Measurements from ENCODE around the gene SALL1.

DNA sequence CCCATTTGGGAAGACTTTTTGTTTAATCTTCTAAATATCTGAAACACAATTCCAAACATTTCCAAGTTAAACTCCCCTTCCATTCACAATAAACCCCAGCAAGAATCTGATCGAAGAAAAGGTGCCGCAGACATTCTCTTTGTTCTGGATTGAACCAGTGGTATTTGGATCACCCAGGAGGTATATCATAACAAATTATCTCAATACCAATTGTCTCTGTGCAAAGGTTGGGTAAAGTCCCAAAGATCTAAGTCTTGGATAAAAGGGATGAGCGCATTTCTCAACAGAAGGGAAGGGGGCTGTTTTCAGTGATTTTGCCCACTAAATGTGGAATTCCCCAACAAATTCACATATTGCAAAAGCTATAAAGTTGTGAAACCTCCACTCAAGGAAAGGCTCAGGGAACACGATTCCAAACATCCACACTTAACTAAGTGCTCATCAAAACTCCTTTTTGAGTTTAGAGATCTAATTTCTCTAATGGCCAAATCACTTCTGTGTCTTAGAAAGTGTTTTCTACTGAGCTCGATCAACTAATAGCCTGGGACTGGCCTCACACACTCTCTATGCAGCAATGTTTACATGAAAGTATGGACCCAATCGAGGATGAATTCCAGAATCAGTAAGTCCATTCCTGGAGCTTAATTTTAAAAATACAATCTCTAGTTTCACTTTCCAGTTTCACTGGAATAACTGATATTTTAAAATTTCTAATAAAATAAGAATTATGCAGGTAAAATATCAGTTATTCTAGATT is 30.9 kb downstream of the SALL1 start:
- TF ChIP-seq POLR2A (IDR thresholded peaks at IDR 0.05) = no peak
- TF ChIP-seq, protein P1, sequence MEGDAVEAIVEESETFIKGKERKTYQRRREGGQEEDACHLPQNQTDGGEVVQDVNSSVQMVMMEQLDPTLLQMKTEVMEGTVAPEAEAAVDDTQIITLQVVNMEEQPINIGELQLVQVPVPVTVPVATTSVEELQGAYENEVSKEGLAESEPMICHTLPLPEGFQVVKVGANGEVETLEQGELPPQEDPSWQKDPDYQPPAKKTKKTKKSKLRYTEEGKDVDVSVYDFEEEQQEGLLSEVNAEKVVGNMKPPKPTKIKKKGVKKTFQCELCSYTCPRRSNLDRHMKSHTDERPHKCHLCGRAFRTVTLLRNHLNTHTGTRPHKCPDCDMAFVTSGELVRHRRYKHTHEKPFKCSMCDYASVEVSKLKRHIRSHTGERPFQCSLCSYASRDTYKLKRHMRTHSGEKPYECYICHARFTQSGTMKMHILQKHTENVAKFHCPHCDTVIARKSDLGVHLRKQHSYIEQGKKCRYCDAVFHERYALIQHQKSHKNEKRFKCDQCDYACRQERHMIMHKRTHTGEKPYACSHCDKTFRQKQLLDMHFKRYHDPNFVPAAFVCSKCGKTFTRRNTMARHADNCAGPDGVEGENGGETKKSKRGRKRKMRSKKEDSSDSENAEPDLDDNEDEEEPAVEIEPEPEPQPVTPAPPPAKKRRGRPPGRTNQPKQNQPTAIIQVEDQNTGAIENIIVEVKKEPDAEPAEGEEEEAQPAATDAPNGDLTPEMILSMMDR (IDR thresholded peaks at IDR 0.05) = no peak
